Endothelial cell of hepatic sinusoid (primary cell): Measurements from ENCODE around the gene ABLIM3.

Experiments
- in situ Hi-C: cut with HindIII; loops from 2 replicates; pipeline ENCODE4 v1.10.0; 2017; ENCODE audit warnings: low sequenced_read_pairs

The ABLIM3 gene

DNA sequence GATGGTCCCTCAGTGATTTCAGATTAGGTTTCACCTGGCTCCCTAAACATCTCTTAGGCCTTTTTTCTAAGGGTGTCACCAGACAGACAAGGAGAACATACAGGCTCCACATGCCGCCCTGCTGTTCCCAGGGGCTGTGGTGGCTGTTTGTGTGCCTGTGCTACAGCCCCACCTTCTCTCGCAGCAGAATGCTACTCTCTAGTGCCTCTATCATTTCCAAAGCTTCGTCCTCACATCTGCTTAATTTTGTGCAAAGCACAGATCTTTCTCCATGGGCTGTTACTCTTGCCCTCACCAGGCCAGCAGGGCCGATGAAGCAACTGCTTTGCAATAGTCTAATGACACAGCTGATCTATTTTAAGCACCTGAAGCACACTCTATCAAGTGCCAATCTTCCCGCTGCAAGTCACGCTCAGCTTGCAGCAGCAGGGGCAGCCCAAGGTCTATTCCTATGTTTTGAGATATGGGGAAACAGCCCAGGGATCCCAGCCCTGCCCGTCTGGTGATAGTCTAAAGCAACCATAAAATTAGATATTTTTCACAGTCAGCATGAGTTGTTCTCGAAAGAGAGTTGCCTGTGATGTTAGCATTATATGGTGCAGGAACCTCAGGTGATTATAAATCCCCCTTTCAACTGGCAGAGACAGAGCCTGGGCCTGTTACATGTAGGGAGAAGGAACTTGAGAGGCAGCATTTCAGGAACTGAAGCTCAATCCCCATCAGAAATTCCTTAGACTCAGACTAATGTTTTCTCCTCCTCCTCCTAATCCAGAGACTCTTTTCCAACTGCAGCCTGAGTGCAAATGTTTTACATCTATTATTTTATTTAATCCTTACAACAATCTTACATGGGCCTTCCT lies 12.7 kb downstream of the ABLIM3 start:
- in situ Hi-C loops: loop anchor here (5.0 kb wide), 1 partner anchor 53 kb away; no protein-coding TSS in a partner anchor

DNA sequence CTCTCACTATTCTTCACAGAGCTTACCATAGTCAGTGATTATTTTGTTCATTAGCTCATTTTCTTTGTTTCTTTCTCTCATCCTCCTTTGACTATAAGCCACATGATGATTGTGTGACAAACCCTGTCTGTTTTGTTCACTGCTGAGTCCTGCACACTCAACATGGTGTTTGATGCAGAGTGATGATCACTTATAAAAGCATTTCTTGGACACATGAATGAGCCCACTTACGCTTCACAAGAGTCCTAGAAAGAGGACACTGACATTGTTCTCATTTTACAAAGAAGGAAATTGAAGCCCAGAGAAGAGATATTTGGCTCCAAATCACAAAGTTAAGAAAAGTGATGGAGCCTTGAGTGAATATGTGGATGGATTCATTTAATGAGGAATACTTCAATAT lies 13.4 kb downstream of the ABLIM3 start:
- in situ Hi-C loops: loop anchor here (5.0 kb wide), 1 partner anchor 53 kb away; no protein-coding TSS in a partner anchor

DNA sequence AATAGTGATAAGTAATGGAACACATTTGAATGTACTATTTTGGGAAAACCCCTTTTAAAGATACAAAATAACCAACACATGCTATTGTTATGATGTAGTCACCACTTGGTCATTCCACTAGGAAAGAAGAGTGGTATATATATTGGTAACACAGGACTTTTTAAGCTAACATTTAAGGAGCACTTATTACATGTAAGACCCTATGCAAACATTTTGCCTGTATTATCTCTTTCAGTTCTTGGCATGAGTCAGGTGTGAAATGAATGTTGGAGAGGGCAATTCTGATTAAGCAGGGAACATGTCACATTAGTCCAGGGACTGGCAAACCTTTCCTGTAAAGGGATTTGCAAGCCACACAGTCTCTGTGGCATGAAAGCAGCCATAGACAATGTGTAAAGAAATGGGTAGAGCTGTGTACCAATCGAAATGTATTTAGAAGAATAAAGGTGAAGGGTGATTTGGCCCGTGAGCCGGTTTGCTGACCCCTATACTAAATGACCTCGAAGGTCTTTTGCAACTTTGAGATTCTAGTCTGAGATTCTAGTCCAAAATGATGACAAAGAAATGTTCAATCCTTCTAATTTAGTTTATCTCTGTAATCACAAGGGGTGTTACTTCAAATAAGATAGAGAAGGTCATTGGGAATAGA lies 15.3 kb downstream of the ABLIM3 start:
- in situ Hi-C loops: no loop called here

DNA sequence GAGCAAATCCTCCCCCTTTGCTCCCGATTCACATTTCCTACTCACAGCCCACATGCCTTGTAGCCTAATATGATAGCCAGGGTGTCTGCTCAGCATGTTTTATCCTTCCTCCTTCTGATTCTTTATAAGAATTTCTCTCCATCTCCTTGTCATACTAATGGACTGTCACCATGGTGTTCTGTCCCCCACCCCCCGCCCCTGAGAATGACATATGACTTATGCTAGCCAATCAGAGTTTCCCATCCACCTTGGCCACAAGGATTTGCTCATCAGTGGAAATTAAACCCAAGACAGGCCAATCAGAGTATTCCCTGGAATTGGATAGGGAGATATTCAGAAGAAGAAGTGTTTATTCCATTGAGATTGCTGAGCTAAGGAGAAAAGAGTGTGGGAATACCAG lies 16.0 kb downstream of the ABLIM3 start:
- in situ Hi-C loops: no loop called here

DNA sequence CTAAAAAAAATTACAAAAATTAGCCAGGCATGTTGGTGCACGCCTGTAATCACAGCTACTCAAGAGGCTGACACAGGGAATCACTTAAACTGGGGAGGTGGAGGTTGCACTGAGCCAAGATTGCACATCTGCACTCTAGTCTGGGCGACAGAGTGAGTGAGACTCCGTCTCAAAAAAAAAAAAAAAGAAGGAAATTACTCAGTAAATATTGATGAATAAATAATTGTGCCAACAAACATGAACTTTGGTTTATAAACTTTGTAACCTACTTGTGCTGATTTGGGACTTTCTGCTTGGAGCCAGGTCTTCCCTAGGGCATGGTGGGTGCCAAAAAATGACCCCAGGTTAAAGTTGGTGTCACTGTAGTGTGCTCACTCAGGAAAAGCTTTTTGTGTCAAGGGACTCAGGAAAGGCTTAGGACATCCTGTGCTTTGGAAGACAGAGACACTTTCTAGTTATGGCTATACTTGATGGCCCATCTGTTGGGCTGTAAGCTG lies 19.0 kb downstream of the ABLIM3 start:
- in situ Hi-C loops: no loop called here

DNA sequence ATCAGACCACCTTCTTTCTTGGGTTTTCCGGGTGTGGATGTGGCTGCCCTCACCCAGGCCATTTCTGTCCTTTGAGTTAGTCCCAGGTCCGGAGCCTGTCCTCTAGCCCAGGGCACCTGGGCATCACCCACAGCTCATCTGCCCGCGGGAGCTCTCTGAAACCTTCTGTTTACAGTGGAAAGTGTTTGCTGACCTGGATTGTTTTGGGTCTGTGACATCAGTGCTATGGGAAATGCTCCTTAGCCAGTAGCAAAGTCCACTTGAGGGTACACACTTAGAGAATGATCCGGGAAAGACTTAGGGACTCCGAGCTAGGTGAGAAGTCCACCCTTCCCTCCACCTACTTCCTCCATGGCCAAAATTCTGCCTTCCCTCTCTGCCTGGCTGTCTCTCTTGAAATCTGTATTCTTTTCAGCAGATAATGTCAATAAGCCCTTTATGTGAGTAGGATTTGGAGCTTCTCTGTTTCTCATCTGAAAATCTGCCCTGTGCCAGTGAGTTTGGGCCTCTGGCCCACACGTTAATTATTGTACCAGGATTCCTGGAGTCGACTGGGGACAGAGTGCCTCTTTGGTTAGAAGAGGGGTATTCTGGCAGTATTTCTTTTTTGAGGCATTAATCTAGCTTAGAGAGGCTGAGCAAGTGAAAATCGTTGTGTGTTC lies 19.9 kb downstream of the ABLIM3 start:
- in situ Hi-C loops: no loop called here

DNA sequence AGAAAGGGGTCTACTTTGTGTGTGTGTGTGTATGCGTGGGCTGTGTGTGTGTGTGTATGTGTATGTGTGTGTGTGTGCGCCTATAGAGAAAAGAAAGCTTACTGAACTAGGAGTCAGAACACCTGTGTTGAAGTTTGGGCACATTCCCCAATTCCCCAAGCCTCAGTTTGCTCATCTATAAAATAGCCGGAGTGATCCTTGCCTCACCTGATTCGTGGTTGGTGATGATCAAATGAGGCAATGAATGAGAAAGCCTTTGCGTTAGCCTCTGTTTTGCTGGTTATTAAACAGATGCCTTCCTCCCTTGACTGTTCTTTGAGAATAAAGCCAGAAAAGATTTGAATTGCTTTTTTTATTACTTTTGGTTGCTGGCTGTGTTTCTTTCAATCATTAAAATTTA lies 20.6 kb downstream of the ABLIM3 start:
- in situ Hi-C loops: no loop called here

DNA sequence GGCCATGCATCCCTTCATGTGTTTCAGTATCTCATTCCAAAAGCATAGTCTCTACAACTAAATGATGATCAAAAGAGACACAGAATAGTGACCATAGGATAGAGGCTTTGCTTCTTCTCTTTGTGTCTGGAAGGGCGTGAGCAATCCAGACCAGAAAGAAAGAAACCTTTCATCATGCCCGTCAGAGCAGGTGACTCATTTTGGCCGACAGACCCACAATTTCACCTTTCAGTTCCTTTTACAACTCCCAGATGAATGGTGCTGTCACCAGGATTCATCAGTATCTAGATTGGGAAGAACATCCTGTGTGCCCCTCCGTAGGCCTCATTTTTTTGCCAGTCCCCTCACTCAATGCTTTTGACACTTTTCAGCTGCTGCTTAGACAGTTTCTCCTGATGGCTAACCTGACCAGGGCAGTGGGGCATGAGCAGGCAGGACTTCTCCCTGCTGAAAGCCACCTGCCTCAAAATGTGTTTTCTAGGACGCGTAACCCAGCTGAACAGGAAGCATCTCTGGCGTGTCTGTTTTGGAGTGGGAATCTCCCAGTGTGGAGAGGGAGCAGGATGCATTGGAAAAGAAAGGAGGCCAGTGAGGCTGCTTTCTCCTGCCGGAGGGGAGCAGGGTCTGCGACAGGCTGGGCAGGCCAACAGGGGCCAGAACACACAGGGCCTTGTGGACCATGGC lies 21.2 kb downstream of the ABLIM3 start:
- in situ Hi-C loops: no loop called here

DNA sequence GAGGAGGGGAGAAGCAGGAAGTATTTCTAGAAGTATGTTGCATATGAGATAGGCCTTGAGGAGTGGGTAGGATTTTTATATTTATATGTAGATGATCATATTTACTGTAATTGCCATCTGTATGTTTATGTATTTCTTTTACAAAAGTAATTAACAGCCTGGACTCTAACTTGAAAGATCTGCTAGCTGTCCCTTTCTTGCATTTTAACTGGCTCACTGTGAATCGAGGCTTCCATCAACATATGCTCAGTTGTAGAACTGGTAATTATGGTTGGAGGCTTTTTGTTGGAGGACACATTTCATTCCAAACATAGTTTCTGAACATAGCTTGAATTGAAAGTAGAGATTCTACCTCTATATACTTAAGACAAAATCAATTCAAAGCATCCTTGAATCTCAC lies 23.4 kb downstream of the ABLIM3 start:
- in situ Hi-C loops: no loop called here

DNA sequence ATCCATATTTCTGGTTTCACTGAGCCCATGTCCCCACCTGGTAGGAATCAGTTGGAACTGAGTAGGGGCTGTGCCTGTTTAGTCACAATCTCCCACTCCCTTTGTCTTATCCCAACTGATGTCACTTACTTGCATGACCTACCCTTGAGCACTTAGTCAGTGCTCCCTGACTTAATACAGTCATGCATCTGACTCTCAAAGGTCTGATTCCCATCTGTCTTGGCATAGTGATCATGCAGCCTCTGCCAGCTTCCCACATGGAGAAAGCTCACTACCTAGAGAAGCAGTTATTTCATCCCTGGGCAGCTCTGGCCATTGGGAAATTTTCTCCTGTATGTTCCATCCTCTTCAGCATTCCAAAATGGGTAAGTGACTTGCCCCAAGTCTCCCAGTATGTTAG lies 24.8 kb downstream of the ABLIM3 start:
- in situ Hi-C loops: no loop called here

DNA sequence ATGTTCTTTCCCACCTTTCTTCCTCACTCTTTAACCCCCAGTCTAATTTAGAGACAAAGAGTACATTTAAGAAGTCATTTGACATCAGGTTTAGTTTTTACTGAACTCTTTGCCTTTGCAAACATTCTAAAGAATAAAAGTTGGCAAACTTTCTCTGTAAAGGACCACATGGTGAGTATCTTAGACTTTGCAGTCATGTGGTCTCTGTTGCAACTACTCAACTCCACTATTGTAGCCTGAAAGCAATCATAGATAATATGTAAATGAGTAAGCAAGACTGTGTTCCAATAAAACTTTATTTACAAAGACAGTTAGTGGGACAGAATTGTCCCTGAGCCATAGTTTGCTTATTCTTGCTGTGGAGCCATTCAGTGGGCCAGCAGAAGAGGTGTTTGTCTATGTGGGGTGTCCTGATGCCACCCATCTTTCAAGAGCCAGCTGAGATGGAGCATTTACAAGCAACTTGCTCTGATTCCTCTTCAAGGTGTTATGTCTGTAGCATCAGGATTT lies 25.4 kb downstream of the ABLIM3 start:
- in situ Hi-C loops: no loop called here

DNA sequence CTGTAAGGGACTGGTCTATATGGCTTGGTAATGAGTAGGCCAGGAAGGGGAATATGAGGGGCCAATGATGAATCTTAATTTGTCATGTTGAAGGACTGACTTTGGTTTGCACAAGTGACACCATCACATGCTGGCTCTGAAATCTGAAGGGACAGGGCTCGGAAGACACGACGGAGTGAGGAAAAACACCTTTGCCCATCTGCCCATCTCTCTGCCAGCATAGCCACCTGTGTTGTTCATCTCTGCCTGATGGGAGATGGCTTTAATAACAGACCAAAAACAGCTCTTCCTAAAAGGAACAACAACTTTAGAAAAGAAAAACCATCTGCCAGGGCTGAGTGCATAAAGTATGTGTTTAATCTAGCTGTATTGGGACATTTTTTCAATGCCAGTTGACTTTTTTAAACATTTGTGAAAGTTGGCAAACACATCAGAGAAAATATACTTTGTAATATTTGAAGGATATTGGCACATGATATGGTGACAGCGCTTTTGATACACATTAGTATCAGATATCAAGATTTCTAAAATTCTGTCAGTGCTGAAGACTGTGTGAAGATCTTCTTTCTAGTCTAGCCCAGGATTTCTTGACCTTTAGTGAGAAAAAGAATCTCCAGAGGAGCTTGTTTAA lies 27.1 kb downstream of the ABLIM3 start:
- in situ Hi-C loops: no loop called here

DNA sequence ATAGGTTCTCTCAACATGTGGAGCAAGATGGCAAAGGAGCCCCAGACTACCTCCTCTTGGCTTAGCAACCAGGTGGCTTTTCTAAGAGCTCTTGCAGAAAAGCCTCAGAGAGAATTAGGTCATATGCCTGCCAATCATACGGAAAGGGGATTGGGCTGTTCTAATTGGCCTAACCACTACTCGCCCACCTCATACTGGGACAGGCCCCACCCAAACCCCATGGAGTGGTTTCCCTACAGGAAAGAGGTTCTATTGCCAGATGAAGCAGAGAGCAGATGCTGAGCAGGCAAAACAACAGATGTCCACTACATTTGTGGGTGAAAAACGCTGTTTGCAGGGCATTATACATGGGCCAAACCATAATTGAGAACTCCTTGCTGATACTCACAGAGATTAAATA lies 29.0 kb downstream of the ABLIM3 start:
- in situ Hi-C loops: no loop called here

DNA sequence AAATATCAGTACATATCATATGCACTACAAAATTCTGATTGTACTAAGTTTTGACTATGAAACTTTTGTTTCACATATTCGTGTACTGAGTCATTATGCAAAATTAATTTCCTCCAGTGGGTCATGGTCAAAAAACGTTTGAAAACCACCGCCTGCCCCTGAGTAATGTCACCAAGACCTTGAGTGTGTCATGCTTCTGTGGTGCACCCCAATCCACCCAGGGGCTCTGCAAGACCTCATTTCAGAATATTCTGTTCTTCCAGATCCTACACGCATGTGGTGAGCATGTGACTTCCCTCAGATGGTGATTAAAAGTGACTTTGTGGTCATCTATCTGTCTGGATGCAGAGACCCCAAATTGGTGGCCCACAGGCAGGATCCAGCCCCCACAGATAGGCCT lies 31.0 kb downstream of the ABLIM3 start:
- in situ Hi-C loops: no loop called here

DNA sequence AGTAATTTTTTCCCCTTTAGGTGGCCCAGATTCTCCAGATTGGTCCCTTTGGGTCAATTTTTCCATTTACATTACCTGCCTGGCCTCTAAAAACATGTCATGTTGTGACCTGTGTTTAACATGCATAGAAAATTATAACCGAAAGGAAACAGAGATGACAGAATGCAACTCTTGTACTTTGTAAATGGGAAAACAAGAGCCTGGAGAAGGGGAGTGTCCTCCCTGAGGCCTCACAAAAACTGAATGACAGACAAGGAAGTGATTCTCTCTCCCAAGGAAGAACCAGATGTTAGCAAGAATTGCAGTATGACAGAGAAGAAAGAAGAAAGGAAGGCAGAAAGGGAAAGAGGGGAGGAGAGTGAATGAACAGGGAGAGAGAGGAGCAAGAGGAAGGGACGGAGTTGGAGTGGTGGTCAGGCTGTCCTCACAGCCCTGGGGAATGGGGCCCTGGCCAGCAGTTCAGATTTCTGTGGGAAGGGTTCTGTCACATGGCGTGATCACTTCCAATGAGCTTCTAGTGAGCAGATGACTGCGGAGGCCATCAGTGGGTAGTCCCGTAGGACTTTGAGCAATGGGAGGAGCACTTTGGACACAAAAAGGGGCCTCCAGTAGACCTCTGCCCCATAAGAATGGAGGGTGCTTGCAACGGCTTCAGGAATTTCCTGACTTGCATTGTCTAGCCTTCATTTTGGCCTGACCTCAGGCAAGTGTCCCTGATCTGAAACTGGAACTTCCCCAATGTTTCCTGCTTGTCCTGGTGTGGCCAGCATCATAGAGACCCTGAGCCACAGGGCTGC lies 31.6 kb downstream of the ABLIM3 start:
- in situ Hi-C loops: no loop called here

DNA sequence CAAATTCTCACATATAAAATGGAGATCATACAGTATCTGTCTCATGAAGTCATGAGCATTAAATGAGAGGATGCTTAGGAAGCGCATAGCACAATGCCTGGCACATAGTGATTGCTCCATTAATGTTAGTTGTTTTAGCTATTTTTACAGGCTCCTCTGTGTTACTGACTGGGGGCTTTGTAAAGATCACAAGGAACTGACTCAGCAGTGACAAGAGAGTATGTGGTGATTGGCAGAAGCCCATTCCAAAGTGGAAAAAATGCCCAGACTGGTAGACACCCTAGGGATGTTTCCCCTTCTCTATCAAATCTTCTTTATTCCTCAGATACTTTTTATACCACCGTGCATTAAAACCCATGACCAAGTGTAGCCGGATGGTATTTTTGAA lies 33.5 kb downstream of the ABLIM3 start:
- in situ Hi-C loops: no loop called here

DNA sequence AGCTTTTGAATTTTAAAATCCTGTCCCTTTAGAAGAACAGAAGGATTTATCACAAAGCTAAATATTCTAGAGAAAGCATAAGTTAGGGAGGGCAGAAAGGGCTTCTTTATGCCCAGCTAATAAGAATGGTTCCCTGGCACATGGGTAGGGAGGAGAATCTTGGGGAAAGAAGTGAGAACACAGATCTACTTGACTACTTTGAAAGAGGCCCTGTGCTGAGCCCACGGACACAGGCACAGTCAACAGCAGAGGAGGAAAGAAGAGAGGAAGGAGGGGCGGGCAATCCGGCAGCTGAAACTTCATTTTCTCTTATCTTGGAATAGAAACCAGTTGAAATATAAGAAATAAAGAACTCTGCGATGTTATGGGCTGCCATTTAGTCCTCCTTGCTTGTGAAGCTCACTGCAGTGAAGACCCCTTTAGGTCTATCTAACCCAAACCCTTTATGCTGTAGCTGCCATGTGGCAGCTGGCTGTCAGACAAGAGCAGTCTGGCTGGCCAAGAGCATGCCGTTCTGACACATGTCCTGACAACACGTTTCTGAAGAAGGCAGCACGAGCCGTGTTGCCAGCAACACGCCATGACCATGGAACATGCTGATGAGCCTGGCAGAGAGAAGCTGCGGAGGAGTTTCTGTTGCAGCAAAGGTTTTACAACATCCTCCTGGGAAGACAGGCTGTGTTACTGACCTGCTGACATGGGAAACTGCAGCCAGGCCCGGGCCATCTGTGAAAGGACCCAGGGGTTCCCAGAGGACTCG lies 34.2 kb downstream of the ABLIM3 start:
- in situ Hi-C loops: no loop called here

DNA sequence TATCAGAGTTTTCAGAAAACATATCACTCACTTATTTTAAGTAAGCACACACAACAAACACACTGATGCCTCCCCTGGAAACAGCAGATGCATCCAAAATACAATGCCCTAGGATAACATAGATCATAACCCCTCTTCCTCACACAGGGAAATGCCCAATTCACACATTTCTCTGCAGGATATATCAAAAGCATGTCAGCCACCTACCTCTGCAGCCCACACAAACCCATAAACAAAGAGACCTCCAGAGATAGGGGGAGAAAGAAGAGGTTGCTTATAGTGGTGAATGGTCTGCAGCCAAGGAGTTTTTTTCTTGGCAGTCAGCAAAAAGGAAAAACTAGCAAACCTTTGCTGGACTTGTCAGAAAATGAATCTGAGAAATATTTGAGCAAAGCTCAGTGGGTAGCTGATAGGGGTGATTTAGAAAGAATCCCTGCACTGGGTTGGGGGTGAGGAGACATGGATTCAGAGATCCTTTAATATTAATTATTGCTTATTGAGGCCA lies 36.1 kb downstream of the ABLIM3 start:
- in situ Hi-C loops: no loop called here
